ENCODE results near the gene ZMYM2.

DNA sequence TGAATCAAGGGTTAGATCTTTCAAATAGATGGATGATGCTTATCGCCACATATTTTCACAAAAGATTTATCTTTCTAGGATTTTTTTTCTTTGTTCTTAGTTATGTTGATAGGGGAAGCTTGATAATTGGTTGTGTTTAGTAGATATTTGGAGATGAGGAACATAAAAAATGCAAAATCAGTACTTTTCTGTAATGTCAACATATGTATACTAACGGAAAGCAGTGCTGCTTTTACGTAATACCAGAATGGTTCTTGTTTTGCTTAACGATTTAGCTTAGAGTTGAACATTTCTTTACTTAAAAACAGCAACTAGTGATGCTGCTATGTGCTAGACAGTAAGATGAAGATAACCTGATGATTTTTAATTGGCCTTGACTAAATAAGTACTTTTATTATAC, 3.0 kb downstream of the ZMYM2 start:
- no peak for TF ChIP-seq GATA2 (IDR thresholded peaks at IDR 0.05; ENCODE audit: low read depth, low read length)
- TF ChIP-seq GATA3 (IDR thresholded peaks at IDR 0.05; ENCODE audit: low read depth, low read length) = no peak

All from SH-SY5Y (cell line).